ENCODE results near the gene EYA2.

EYA2 gene

GRCh38 chr20:47054945-47055344 lies 160.3 kb downstream of the EYA2 start:
- Histone ChIP-seq H3K79me2 (ENCODE audit: insufficient read depth, low read length) (no peaks in the 10 kb centered on the region), H3K9ac (ENCODE audit: low read depth, low read length, poor library complexity, severe bottlenecking) (no peak overlapping the region), H3K4me3 (ENCODE audit: low read length, poor library complexity, severe bottlenecking) (no peak overlapping the region), H4K20me1 (ENCODE audit: insufficient read depth, low read length, poor library complexity, severe bottlenecking) (no peaks in the 10 kb centered on the region), H3K4me1 (ENCODE audit: insufficient read depth, low read length, poor library complexity, severe bottlenecking) (no peaks in the 10 kb centered on the region), H3K4me2 (ENCODE audit: low read depth, low read length, poor library complexity, severe bottlenecking) (no peak overlapping the region), H3K9me3 (ENCODE audit: insufficient read depth, low read depth, low read length) (0 out of 2 replicates have a peak, but pooled peaks cover 4% of the 10 kb centered on the region), H3F3A (ENCODE audit: low read depth) (no peaks in the 10 kb centered on the region), H3K9me2 (replicated peaks; ENCODE audit: low read depth, low read length) (no peaks in the 10 kb centered on the region), H3K27me3 (ENCODE audit: insufficient read depth, low read length, poor library complexity, severe bottlenecking) (no peaks in the 10 kb centered on the region), H2AFZ (ENCODE audit: low read length) (no peak overlapping the region), H3K36me3 (ENCODE audit: insufficient read depth, low read length) (no peaks in the 10 kb centered on the region)
- TF ChIP-seq, protein P1, sequence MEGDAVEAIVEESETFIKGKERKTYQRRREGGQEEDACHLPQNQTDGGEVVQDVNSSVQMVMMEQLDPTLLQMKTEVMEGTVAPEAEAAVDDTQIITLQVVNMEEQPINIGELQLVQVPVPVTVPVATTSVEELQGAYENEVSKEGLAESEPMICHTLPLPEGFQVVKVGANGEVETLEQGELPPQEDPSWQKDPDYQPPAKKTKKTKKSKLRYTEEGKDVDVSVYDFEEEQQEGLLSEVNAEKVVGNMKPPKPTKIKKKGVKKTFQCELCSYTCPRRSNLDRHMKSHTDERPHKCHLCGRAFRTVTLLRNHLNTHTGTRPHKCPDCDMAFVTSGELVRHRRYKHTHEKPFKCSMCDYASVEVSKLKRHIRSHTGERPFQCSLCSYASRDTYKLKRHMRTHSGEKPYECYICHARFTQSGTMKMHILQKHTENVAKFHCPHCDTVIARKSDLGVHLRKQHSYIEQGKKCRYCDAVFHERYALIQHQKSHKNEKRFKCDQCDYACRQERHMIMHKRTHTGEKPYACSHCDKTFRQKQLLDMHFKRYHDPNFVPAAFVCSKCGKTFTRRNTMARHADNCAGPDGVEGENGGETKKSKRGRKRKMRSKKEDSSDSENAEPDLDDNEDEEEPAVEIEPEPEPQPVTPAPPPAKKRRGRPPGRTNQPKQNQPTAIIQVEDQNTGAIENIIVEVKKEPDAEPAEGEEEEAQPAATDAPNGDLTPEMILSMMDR (conservative IDR thresholded peaks at IDR 0.05; ENCODE audit: low read length): no peak
- TF ChIP-seq EZH2phosphoT487 (IDR thresholded peaks at IDR 0.05; ENCODE audit: borderline replicate concordance): no peak

GRCh38 chr20:47055699-47056369 lies 161.2 kb downstream of the EYA2 start:
- no peak overlapping the region for H2AFZ ChIP-seq (ENCODE audit: low read length)
- no peaks in the 10 kb centered on the region for H3K9me2 ChIP-seq (replicated peaks; ENCODE audit: low read depth, low read length)
- no peaks in the 10 kb centered on the region for H3K79me2 ChIP-seq (ENCODE audit: insufficient read depth, low read length)
- H3K27me3 ChIP-seq (ENCODE audit: insufficient read depth, low read length, poor library complexity, severe bottlenecking): no peaks in the 10 kb centered on the region
- no peak overlapping the region for H3K4me2 ChIP-seq (ENCODE audit: low read depth, low read length, poor library complexity, severe bottlenecking)
- H3K36me3 ChIP-seq (ENCODE audit: insufficient read depth, low read length): no peaks in the 10 kb centered on the region
- TF ChIP-seq, protein P1 (conservative IDR thresholded peaks at IDR 0.05; ENCODE audit: low read length): no peak
- no peak for TF ChIP-seq EZH2phosphoT487 (IDR thresholded peaks at IDR 0.05; ENCODE audit: borderline replicate concordance)
- no peak overlapping the region for H3K4me3 ChIP-seq (ENCODE audit: low read length, poor library complexity, severe bottlenecking)
- H3K9ac ChIP-seq (ENCODE audit: low read depth, low read length, poor library complexity, severe bottlenecking): no peak overlapping the region
- no peaks in the 10 kb centered on the region for H3K4me1 ChIP-seq (ENCODE audit: insufficient read depth, low read length, poor library complexity, severe bottlenecking)
- H3F3A ChIP-seq (ENCODE audit: low read depth): no peaks in the 10 kb centered on the region
- H3K9me3 ChIP-seq (ENCODE audit: insufficient read depth, low read depth, low read length): 0 out of 2 replicates have a peak, but pooled peaks cover 4% of the 10 kb centered on the region
- no peaks in the 10 kb centered on the region for H4K20me1 ChIP-seq (ENCODE audit: insufficient read depth, low read length, poor library complexity, severe bottlenecking)

DNA sequence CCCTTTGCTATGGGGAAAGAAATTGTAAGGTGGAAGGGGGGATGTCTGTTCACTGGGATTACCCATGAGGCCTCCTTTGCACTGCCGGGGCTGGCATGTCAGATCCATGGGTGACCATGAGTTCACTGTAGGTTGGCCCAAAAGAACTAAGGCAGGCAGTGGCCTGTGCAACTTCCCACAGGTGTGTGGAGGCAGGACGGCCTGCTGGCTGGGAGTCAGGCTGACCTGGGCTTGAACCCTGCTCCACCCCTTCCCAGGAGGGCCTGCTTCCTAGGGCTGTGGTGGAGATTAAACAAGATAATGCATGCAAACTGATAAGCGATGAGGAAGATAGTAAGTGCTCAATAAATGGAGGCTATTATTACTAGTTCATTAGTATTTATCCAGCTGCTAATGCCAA lies 163.0 kb downstream of the EYA2 start:
- H3K4me3 ChIP-seq (ENCODE audit: low read length, poor library complexity, severe bottlenecking): no peak overlapping the region
- H3F3A ChIP-seq (ENCODE audit: low read depth): no peaks in the 10 kb centered on the region
- no peaks in the 10 kb centered on the region for H3K79me2 ChIP-seq (ENCODE audit: insufficient read depth, low read length)
- H3K9me2 ChIP-seq (replicated peaks; ENCODE audit: low read depth, low read length): no peaks in the 10 kb centered on the region
- no peaks in the 10 kb centered on the region for H3K27me3 ChIP-seq (ENCODE audit: insufficient read depth, low read length, poor library complexity, severe bottlenecking)
- no peaks in the 10 kb centered on the region for H3K4me1 ChIP-seq (ENCODE audit: insufficient read depth, low read length, poor library complexity, severe bottlenecking)
- no peaks in the 10 kb centered on the region for H4K20me1 ChIP-seq (ENCODE audit: insufficient read depth, low read length, poor library complexity, severe bottlenecking)
- no peak overlapping the region for H3K9ac ChIP-seq (ENCODE audit: low read depth, low read length, poor library complexity, severe bottlenecking)
- no peak for TF ChIP-seq EZH2phosphoT487 (IDR thresholded peaks at IDR 0.05; ENCODE audit: borderline replicate concordance)
- TF ChIP-seq, protein P1 (conservative IDR thresholded peaks at IDR 0.05; ENCODE audit: low read length): no peak
- H3K36me3 ChIP-seq (ENCODE audit: insufficient read depth, low read length): no peaks in the 10 kb centered on the region
- no peak overlapping the region for H2AFZ ChIP-seq (ENCODE audit: low read length)
- no peak overlapping the region for H3K4me2 ChIP-seq (ENCODE audit: low read depth, low read length, poor library complexity, severe bottlenecking)
- 0 out of 2 replicates have a peak, but pooled peaks cover 4% of the 10 kb centered on the region for H3K9me3 ChIP-seq (ENCODE audit: insufficient read depth, low read depth, low read length)

Data from Loucy (cell line).